Mesenchymal stem cell (in vitro differentiated cells and primary cell): Measurements from ENCODE around the gene C14orf39.
"Not testable (repeated sequence)": the region's sequence is repeated elsewhere in the genome, so short reads cannot be mapped to it uniquely, and the experiment has no call there.

Source experiments
- DNase-seq: peaks from one replicate; pipeline ENCODE4 v3.0.0-alpha.2; 2013
- H2AFZ ChIP-seq: one replicate; pipeline ENCODE4 v1.6.1; 2013; ENCODE audit warnings: low read depth, mild to moderate bottlenecking, control low read depth, inconsistent platforms, low read length, moderate library complexity
- H2AK5ac ChIP-seq: 2 replicates; pipeline ENCODE4 v1.6.1; 2013; ENCODE audit warnings: low read length, moderate library complexity, mild to moderate bottlenecking, inconsistent platforms; ENCODE audit not compliant: severe bottlenecking
- H2BK120ac ChIP-seq: one replicate; pipeline ENCODE4 v1.6.1; 2013; ENCODE audit warnings: low read depth, mild to moderate bottlenecking, inconsistent platforms, low read length, moderate library complexity
- H2BK12ac ChIP-seq, 2 experiments: one replicate each; pipeline ENCODE4 v1.6.1; 2013; ENCODE audit warnings: inconsistent platforms in 2 of 2, low read length in 2 of 2, mild to moderate bottlenecking in 2 of 2, moderate library complexity in 2 of 2, control low read depth in 1 of 2
- H2BK15ac ChIP-seq: one replicate; pipeline ENCODE4 v1.6.1; 2013; ENCODE audit warnings: mild to moderate bottlenecking, low read depth, inconsistent platforms; ENCODE audit not compliant: poor library complexity, severe bottlenecking
- H2BK5ac ChIP-seq: 2 replicates; pipeline ENCODE4 v1.6.1; 2013; ENCODE audit warnings: low read depth, mild to moderate bottlenecking, low read length, control low read depth, inconsistent platforms; ENCODE audit not compliant: poor library complexity, severe bottlenecking
- H3K14ac ChIP-seq, 2 experiments: one replicate each; pipeline ENCODE4 v1.6.1; 2013; ENCODE audit warnings: inconsistent platforms in 2 of 2, low read length in 2 of 2, control low read depth in 1 of 2, mild to moderate bottlenecking in 1 of 2, moderate library complexity in 1 of 2
- H3K18ac ChIP-seq, 2 experiments: one replicate each; pipeline ENCODE4 v1.6.1; 2013; ENCODE audit warnings: inconsistent platforms in 2 of 2, low read length in 2 of 2, control low read depth in 1 of 2, low read depth in 1 of 2, mild to moderate bottlenecking in 1 of 2
- H3K23ac ChIP-seq, 2 experiments: one replicate each; pipeline ENCODE4 v1.6.1; 2013; ENCODE audit warnings: inconsistent platforms in 2 of 2, low read length in 2 of 2, mild to moderate bottlenecking in 2 of 2, moderate library complexity in 2 of 2, control low read depth in 1 of 2
- H3K27ac ChIP-seq: 2 replicates; pipeline ENCODE4 v1.5.1; 2013; ENCODE audit warnings: mild to moderate bottlenecking, moderate library complexity, low read length, control low read depth, inconsistent platforms; ENCODE audit not compliant: poor library complexity, severe bottlenecking
- H3K27me3 ChIP-seq, 2 experiments: 2 replicates each; pipeline versions ENCODE4 v1.6.1 to v1.7.0; 2013; ENCODE audit warnings: low read length in 2 of 2, mild to moderate bottlenecking in 2 of 2, moderate library complexity in 2 of 2, control low read depth in 1 of 2, inconsistent platforms in 1 of 2; ENCODE audit not compliant: control insufficient read depth in 1 of 2, insufficient read depth in 1 of 2
- H3K36me3 ChIP-seq, 2 experiments: 2 replicates each; pipeline versions ENCODE4 v1.6.1 to v1.7.0; 2013; ENCODE audit warnings: low read length in 2 of 2, control low read depth in 1 of 2, inconsistent platforms in 1 of 2, low read depth in 1 of 2, mild to moderate bottlenecking in 1 of 2; ENCODE audit not compliant: insufficient read depth in 2 of 2, control insufficient read depth in 1 of 2
- H3K4ac ChIP-seq, 2 experiments: one replicate each; pipeline ENCODE4 v1.6.1; 2013; ENCODE audit warnings: inconsistent platforms in 2 of 2, low read length in 2 of 2, mild to moderate bottlenecking in 2 of 2, moderate library complexity in 2 of 2, control low read depth in 1 of 2, low read depth in 1 of 2
- H3K4me1 ChIP-seq: 2 replicates; pipeline ENCODE4 v1.6.1; 2013; ENCODE audit warnings: low read depth, low read length, control low read depth; ENCODE audit not compliant: control insufficient read depth, insufficient read depth
- H3K4me2 ChIP-seq: 2 replicates; pipeline ENCODE4 v1.6.1; 2013; ENCODE audit warnings: low read length, mild to moderate bottlenecking, inconsistent platforms; ENCODE audit not compliant: poor library complexity, severe bottlenecking
- H3K4me3 ChIP-seq, 2 experiments: 2 replicates each; pipeline versions ENCODE4 v1.5.1 to v1.7.0; 2013; ENCODE audit warnings: low read length in 2 of 2, mild to moderate bottlenecking in 2 of 2, control low read depth in 1 of 2, low read depth in 1 of 2; ENCODE audit not compliant: insufficient read depth in 1 of 2
- H3K79me1 ChIP-seq: replicated peaks from 2 replicates; pipeline ENCODE4 v1.6.1; 2013; ENCODE audit warnings: mild to moderate bottlenecking, control low read depth, low read length, inconsistent platforms; ENCODE audit not compliant: poor library complexity, severe bottlenecking
- H3K9ac ChIP-seq: 2 replicates; pipeline ENCODE4 v1.7.0; 2013; ENCODE audit warnings: mild to moderate bottlenecking, low read length, moderate library complexity
- H3K9me3 ChIP-seq: 2 replicates; pipeline ENCODE4 v1.7.0; 2013; ENCODE audit warnings: mild to moderate bottlenecking, low read length; ENCODE audit not compliant: control insufficient read depth
- H4K8ac ChIP-seq: one replicate; pipeline ENCODE4 v1.6.1; 2013; ENCODE audit warnings: inconsistent platforms, mild to moderate bottlenecking, low read length, moderate library complexity
- H4K91ac ChIP-seq: one replicate; pipeline ENCODE4 v1.6.1; 2013; ENCODE audit warnings: mild to moderate bottlenecking, low read length, inconsistent platforms
- WGBS: methylation state at CpG from one replicate; pipeline ENCODE4 v1.1.7; 2013; ENCODE audit warnings: mixed read lengths; 5-methylcytosine and 5-hydroxymethylcytosine counted together

C14orf39 gene

GRCh38 chr14:60482743-60483142, 3.1 kb downstream of the C14orf39 start:
- Histone ChIP-seq H3K14ac (no peak overlapping the region), H4K91ac (no peak overlapping the region), H3K79me1 (no peaks in the 10 kb centered on the region), H3K27me3 (peaks cover 13 to 42% of the 10 kb centered on the region in 2 experiments), H3K36me3 (no peaks in the 10 kb centered on the region), H3K27ac (no peak overlapping the region), H3K4ac (no peak overlapping the region), H2AK5ac (no peak overlapping the region), H4K8ac (no peak overlapping the region), H2BK15ac (no peak overlapping the region), H2AFZ (no peak overlapping the region), H2BK12ac (no peak overlapping the region), H3K4me3 (no peak overlapping the region), H3K18ac (no peak overlapping the region), H3K23ac (no peak overlapping the region), H2BK120ac (no peak overlapping the region), H3K9me3 (peaks cover 3% of the 10 kb centered on the region), H3K9ac (no peak overlapping the region), H3K4me2 (no peak overlapping the region), H3K4me1 (peaks cover 8% of the 10 kb centered on the region), H2BK5ac (no peak overlapping the region)
- WGBS = no CpG with 5 or more reads among the region's 1 CpG
- no peak for DNase-seq

GRCh38 chr14:60480248-60480647, 5.6 kb downstream of the C14orf39 start:
- not testable (repeated sequence) for H3K4ac ChIP-seq, H3K4me2 ChIP-seq, H3K18ac ChIP-seq, H3K4me3 ChIP-seq, H2AFZ ChIP-seq, H3K36me3 ChIP-seq, H3K4me1 ChIP-seq, H2BK15ac ChIP-seq, H3K9ac ChIP-seq, H3K79me1 ChIP-seq, H2BK12ac ChIP-seq, H3K23ac ChIP-seq, H4K91ac ChIP-seq, H3K14ac ChIP-seq, H3K9me3 ChIP-seq, H2AK5ac ChIP-seq, H3K27ac ChIP-seq, DNase-seq, H2BK5ac ChIP-seq, H4K8ac ChIP-seq, H2BK120ac ChIP-seq
- 70% methylated on average over 2 of the region's 7 CpGs for WGBS
- peaks cover 3 to 19% of the 10 kb centered on the region in 2 experiments for H3K27me3 ChIP-seq

- no peak for DNase-seq
- no peak overlapping the region for H2BK12ac ChIP-seq
- no peak overlapping the region for H3K23ac ChIP-seq
- H2BK5ac ChIP-seq = no peak overlapping the region
- no peak overlapping the region for H3K4me2 ChIP-seq
- no peaks in the 10 kb centered on the region for H3K79me1 ChIP-seq
- H3K36me3 ChIP-seq = no peaks in the 10 kb centered on the region
- H3K18ac ChIP-seq = no peak overlapping the region
- H2BK15ac ChIP-seq = no peak overlapping the region
- H3K27ac ChIP-seq = no peak overlapping the region
- no peak overlapping the region for H2AK5ac ChIP-seq
- no peak overlapping the region for H3K14ac ChIP-seq
- no peak overlapping the region for H3K9ac ChIP-seq
- no peaks in the 10 kb centered on the region for H3K9me3 ChIP-seq
- no peaks in the 10 kb centered on the region for H3K27me3 ChIP-seq
- no peak overlapping the region for H2AFZ ChIP-seq
- H2BK120ac ChIP-seq = no peak overlapping the region
- H3K4ac ChIP-seq = no peak overlapping the region
- 85% methylated on average over 2 of the region's 4 CpGs for WGBS
- H4K91ac ChIP-seq = no peak overlapping the region
- no peak overlapping the region for H3K4me3 ChIP-seq
- H4K8ac ChIP-seq = no peak overlapping the region
- no peaks in the 10 kb centered on the region for H3K4me1 ChIP-seq
Measured at GRCh38 chr14:60455875-60456274, 30.0 kb downstream of the C14orf39 start.

- no peak for DNase-seq
- H2BK5ac ChIP-seq = no peak overlapping the region
- no peak overlapping the region for H3K4me2 ChIP-seq
- 34% methylated on average over 2 of the region's 2 CpGs for WGBS
- no peak overlapping the region for H3K23ac ChIP-seq
- no peak overlapping the region for H3K27ac ChIP-seq
- H2AK5ac ChIP-seq = no peak overlapping the region
- no peak overlapping the region for H3K18ac ChIP-seq
- H3K79me1 ChIP-seq = no peaks in the 10 kb centered on the region
- H2BK12ac ChIP-seq = no peak overlapping the region
- no peaks in the 10 kb centered on the region for H3K27me3 ChIP-seq
- no peaks in the 10 kb centered on the region for H3K4me1 ChIP-seq
- no peak overlapping the region for H2BK120ac ChIP-seq
- H4K8ac ChIP-seq = no peak overlapping the region
- H3K9me3 ChIP-seq = peaks cover 2% of the 10 kb centered on the region
- H3K14ac ChIP-seq = no peak overlapping the region
- no peak overlapping the region for H3K4ac ChIP-seq
- no peak overlapping the region for H2BK15ac ChIP-seq
- no peak overlapping the region for H3K4me3 ChIP-seq
- no peak overlapping the region for H4K91ac ChIP-seq
- H2AFZ ChIP-seq = no peak overlapping the region
- H3K9ac ChIP-seq = no peak overlapping the region
- H3K36me3 ChIP-seq = no peaks in the 10 kb centered on the region
Measured at GRCh38 chr14:60430276-60430675, 55.6 kb downstream of the C14orf39 start.
